NCI-H146 treated with DMSO at 0.1 percent for 48 hours (cell line): Measurements from ENCODE around the gene TSC2.
"Not testable (repeated sequence)": the region's sequence is repeated elsewhere in the genome, so short reads cannot be mapped to it uniquely, and the experiment has no call there.

ENCODE experiments used
- DNase-seq: peaks from one replicate; lab custom pipeline; 2025; ENCODE audit not compliant: unreplicated experiment; lab: John Stamatoyannopoulos, UW

TSC2 gene

DNA sequence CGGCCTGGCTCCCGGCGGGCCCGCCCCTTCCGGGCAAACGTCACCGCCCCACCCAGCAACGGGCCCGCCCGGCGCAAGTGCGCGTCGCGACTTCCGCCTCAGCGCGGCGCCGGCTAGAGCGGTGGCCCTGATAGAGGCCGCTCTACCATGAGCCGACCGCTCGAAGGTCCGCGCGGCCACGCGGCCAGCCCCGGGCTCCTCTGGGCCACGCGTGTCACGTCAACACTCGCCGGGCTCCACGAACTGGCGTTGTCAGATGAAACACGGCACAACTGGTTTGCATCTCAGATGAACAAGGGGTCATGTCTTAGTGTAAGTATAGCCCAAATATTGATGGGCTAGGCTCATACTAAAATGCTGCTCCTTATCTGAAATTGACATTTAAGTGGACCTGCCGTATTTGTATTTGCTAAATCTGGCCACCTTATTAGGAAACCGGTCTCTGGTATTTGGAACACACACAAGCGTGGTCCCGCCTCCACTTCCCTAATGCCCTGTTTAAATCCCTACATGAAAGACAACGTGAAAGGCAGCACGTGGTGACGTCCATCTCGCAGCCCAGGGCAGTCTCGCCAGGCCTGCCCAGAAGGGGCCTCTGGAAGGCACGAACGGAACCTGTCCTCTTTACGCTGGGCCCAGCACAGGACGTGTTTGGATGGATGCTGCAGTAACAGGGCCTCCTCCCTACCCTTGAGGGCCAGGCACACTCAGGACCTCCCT, 37.8 kb upstream of the TSC2 start, which contains the start of gene ZNF598:
Gene ZNF598, minus strand, starts transcription at position 31 of the 720 bp plus-strand sequence.
- peak; percentile 59 for DNase-seq

- DNase-seq: not testable (repeated sequence)
Measured at GRCh38 chr16:2011726-2012125, 36.1 kb upstream of the TSC2 start.

- no peak for DNase-seq
Measured at GRCh38 chr16:2013527-2013926, 34.3 kb upstream of the TSC2 start.

DNA sequence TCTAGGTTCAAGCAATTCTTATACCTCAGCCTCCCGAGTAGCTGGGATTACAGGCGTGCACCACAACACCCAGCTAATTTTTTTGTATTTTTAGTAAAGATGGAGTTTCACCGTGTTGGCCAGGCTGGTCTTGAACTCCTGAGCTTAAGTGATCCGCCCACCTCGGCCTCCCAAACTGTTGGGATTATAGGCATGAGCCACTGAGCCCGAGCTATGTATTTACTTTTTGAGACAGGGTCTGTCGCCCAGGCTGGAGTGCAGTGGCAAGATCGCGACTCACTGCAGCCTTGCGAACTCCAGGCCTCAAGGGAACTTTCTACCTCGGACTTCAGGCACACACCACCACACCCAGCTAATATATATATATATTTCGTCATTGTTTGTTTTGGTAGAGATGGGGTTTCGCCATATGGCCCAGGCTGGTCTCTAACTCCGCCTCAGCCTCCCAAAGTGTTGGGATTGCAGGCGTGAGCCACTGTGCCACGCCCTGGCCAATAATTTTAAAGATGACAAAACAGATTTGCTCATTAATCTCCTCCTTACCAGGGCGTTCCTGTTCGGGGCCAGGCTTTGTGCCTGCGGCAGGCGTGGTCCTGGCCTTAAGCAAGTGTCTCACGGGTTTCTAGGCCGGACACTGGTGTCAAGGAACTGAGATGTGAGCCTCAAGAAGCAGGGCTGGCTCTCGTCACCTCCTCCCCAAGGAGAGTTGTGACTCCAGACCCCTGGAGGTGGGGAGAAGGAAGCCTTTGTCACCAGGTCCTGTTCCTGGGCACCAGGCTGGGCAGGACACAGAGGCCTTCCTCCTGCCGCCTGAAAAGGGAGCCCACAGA, 32.5 kb upstream of the TSC2 start:
- no peak for DNase-seq

GRCh38 chr16:2015947-2016208, 31.9 kb upstream of the TSC2 start:
- DNase-seq: no peak

- DNase-seq: no peak
Measured at GRCh38 chr16:2016407-2016922, 31.3 kb upstream of the TSC2 start.

- no peak for DNase-seq
Measured at GRCh38 chr16:2019518-2019920, 28.3 kb upstream of the TSC2 start, which contains the start of gene NPW. Gene NPW (plus strand): TSS chr16:2019785.

GRCh38 chr16:2019921-2020831, 27.6 kb upstream of the TSC2 start:
- DNase-seq: peak; percentile 25

GRCh38 chr16:2022723-2023091, 25.1 kb upstream of the TSC2 start:
- no peak for DNase-seq

GRCh38 chr16:2023092-2024031, 24.4 kb upstream of the TSC2 start:
- DNase-seq: peak; percentile 93

DNA sequence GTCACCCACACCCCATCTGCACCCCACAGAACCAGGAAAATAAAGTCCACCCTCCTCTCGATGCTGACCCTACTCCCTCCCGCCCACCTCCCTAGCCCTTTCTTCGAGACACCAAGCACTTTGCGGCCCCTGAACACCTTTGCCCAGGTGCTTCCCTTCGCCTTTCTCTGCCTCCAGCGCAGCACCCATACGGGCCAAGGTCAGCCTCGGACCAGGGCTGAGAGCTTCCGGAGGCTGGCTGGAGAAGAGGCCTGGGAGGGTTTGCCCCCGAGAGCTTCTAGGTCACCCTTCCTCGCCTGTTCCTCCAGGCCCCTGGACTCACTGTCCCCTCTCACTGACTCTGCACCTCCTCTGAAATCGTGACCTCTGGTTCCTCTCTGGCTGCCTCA, 23.8 kb upstream of the TSC2 start:
- DNase-seq: no peak

DNA sequence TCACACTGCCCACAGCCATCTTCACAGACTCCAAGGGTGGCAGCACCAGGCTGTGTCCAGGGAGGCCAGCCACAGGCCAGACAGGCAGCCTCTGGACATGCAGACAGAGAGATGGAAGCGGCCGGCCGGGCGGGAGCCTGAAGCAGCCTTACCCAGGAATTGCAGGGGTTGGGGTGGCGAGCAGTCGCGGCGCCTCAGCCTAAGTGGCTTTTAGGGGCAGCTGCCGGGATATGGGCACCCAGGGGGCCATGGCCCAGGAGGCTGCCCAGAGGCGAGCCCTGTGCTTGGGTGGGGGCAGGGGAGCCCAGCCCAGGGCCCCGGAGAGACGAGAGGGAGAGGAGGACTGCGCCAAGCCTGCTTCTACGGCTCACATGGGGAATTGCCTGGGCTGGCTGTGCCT, 22.5 kb upstream of the TSC2 start:
- no peak for DNase-seq

DNA sequence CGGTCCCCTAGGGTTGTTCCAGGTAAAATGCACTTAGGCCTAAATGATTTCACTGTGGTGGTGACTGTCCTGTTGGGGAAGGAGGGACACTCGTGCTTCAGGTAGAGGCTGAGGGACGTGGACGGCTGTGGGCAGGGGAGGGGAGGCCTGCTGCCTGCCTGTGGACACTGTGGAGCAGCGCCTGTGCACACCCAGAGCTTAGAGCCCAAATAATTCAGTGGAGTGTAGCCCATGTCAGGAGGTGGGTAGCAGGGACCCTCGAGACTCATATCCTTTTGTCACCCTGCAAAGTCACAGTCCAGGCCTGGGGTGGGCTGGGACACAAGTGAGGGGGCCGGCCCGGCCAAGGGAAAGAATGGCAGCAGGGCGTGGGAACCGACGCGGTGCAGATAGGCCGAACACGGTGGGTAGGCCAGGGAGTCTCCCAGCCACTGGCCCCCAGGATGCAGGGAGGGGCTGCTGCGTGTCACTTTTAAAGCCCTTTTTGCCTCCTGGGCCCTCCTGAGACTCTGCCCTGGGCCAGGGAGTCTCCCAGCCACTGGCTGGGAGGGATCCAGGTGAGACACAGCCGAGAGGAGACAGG, 21.8 kb upstream of the TSC2 start:
- DNase-seq: no peak

- no peak for DNase-seq
Measured at GRCh38 chr16:2026461-2027023, 21.2 kb upstream of the TSC2 start, which contains the start of gene NHERF2. Gene NHERF2 (plus strand): TSS chr16:2026902. CDS start chr16:2027006, 104 bp downstream.

DNA sequence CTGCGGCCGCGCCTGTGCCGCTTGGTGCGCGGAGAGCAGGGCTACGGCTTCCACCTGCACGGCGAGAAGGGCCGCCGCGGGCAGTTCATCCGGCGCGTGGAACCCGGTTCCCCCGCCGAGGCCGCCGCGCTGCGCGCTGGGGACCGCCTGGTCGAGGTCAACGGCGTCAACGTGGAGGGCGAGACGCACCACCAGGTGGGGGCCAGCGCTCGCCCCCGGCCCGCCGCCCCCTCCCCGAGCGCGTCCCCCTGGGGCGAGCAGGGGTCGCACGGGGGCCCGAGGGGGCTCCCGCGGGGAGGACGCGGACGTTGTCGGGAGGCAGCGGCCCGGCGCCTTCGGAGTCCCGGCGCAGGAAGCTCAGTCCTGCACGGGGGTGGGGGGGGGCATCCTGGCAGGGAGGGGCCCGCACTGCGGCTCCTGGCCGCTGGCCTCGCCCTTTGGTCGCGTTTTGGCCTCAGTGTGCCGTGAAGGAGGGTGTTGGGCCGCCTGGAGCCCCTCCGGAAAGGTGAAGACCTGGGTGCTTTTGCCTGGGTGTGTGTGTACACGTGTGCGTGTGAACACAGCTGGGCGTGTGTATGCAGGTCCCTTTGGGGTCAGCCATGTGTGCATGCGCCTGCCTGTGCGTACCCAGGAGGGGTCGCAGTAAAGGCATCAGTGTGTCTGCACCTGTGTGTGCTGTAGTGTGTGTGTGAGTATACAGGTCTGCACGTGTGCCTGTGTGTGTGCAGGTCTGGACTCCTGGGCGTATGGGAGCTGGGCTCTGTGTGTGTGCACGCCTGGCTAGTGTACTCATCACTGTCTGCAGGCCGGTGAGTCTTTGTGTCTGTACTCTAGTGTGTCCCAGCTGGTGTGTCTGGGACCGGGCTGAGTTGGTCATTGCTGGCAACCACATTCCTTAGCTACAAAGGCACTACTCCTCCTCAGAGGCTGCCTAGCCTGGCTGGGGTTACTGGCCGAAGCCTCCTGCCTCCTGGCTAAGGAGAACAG, 20.5 kb upstream of the TSC2 start:
- no peak for DNase-seq

DNA sequence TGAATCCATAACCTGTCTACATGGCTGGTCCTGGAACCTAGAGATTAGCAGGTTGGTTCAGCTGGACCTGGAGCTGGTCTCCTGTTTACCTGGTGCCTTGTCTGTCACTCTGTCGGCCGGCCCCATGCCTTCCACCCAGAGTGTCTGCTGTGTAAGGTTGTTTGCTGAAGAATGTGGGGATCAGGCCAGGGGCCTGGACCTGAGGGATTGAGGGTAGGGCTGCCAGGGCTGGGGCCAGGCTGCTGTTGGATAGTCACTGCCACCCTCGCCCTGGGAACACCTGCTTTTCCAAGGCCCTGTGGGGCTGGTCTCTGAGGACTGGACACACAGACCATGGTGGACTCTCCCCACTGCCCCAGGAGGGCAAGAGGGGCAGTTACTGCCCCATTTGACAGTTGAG, 19.6 kb upstream of the TSC2 start:
- DNase-seq: no peak

GRCh38 chr16:2028620-2029220, 19.1 kb upstream of the TSC2 start:
- peak; percentile 85 for DNase-seq

DNA sequence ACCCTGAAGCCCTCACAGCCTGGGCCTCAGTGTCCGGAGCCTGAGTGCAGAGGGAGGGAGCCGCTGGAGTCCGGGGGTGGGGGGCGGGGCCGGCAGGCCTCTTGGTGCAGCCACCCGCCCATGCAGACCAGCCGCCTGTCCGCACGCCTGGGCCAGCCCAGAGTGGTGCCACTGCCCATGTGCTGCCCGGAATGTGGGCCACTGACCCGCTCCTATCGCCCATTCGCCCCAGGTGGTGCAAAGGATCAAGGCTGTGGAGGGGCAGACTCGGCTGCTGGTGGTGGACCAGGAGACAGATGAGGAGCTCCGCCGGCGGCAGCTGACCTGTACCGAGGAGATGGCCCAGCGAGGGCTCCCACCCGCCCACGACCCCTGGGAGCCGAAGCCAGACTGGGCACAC, 18.4 kb upstream of the TSC2 start:
- no peak for DNase-seq
